Activated CD4-positive, CD25-positive, alpha-beta regulatory T cell treated with anti-CD3 and anti-CD28 coated beads, Interleukin-2, amount 50 U/mL, for 24 hours (primary cell): ENCODE data around the gene PHC1.

Experiments used
- ATAC-seq, 2 donors: fragments of 150-1000 bp; cut with Tn5 transposase; one replicate each; pipeline ENCODE4 v1.10.0; 2021; ENCODE audit warnings: mild to moderate bottlenecking in 1 of 2, moderate library complexity in 1 of 2

The PHC1 gene

DNA sequence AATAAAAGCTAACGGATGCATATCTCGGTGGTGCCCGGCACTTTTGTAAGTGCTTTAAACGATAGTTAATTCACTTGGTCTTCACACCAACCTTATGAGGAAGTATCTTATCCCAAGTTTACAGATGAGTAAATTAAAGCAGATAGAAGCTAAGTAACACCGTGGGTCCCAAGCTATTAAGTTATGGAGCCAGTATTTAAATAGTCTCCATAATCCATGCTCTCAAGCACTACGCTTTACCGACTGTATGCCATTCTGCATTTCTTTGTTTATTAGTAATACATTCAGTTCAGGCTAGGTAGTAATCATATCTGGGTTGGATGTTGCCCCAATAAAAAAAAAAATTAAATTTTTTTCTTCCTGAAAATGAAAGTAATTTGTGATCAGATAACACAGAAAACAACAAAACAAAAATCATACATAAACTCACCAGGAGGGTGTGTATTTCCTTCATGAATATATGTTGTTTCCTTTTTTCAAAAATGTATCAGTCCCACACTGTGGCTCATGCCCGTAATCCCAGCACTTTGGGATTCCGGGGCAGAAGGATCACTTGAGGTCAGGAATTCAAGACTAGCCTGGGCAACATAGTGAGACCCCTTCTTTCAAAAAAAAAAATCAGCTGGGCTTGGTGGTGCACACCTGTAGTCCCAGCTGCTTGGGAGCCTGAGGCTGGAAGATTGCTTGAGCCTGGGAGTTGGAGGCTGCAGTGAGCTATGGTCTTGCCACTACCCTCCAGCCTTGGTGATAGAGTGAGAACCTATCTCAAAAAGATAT lies 36.6 kb downstream of the PHC1 start:
- no peak for ATAC-seq

DNA sequence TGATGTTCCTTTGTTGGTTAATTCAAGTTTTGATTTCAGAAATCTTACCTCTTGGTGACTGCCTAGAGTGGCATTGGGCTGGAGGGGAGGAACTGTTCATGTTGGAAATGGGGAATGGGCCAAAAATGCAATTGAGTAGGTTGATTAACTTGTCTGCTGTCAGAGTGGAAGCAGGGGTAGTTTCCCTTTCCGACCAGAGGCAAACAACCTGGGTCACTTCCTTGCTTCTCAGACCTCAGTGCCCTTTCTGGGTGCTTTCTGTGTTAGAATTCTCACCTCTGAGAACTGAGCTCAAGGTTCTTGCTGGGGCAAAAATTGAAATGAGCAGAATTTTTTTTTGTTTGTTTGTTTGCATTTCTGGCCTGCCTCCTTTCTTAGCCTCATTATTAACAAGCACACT lies 37.4 kb downstream of the PHC1 start:
- no peak for ATAC-seq

DNA sequence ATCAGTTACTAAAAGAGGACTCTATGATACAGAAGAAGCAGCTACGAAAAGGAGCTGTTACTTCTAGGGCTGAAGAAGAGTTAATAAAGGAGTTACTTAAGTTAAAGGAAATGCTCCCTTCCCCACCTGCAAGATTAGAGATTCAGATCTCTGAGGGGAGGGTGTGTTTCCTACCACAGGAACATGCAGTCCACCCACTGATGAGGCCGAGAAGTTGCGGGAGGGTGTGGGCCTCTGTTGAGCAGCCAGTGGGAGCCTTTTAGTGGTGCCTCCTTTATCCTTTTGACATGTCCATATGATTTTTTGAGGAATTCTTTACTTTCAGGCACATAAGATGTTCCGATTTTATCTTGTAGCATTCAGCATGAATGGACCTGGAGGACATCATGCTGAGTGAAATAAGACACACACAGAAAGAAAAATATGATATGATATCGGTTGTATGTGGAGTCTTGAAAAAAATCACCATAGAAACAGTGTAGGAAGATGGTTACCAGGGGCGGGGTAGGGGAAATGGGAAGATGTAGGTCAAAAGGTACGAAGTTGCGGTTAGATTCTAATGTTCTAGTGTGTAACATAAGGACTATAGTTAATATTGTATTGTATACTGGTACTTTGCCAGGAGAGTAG lies 39.6 kb downstream of the PHC1 start:
- no peak for ATAC-seq

DNA sequence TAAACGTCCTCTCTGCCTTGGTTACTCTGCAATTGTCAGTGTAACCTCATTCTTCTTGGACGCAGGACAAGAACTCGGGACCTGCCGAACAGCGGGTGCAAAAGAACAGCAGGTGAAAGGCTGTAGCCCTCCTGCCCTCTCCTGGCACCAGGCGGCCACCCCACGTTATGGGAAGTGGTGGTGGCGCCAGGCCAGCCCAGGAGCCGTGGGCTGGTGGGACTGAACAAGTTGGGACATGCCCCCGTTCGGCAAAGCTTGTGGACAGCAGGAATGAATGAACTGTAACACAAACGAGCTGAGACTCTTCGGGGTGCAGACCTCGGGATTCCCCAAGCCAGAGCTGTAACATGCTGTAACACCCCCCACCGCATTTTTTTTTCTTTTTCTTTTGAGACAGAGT lies 41.8 kb downstream of the PHC1 start:
- no peak for ATAC-seq

DNA sequence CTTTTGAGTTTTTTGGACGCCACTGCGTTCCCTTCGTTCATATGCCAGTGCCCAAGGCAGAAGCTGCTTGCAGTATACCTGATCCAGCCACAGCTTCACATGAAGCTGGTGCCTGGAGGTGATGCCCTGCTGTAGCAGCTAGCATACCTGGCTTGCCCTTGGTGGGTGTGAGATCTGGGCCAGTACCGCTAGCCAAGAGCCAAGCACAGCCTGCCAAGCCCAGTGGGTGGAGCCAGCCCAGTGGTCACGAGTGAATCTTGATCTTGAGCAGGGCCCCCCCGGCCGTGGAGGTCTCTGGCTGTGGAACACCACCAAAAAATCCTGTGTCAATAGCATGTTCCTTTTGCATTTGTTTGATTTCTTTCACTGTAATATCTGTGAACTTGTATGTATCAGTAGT lies 42.5 kb downstream of the PHC1 start:
- no peak for ATAC-seq

DNA sequence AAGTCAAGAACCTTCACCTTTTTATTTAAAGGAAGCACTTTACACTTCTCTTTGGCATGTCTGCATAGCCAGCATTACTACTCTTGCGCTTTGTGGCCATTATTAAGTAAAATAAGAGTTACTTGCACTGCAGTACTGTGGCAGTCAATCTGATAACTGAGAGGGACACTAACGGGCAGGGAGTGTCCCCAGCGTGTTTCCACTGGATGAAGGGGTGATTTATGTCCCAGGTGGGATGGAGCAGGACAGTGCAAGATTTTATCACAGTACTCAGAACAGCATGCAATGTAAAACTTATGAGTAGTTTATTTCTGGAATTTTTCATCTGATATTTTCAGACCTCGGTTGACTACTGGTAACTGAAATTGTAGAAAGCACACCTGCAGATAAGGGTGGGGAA lies 43.3 kb downstream of the PHC1 start:
- ATAC-seq: no peak

DNA sequence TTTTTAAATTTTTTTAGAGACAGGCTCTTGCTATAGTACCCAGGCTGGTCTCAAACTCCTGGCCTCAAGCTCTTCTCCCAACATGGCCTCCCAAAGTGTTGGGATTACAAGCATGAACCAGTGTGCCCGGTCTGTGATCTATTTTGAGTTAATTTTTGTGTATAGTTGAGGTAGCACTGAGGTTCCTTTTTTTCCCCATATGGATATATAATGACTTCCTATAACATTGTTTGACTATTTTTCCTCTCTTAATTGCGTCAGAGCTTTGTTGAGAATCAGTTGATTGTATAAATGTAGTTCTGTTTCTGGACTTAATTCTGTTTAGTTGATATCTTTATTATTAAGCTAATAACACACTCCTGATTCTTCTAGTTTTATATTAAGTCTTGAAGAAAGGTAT lies 43.8 kb downstream of the PHC1 start:
- no peak for ATAC-seq

DNA sequence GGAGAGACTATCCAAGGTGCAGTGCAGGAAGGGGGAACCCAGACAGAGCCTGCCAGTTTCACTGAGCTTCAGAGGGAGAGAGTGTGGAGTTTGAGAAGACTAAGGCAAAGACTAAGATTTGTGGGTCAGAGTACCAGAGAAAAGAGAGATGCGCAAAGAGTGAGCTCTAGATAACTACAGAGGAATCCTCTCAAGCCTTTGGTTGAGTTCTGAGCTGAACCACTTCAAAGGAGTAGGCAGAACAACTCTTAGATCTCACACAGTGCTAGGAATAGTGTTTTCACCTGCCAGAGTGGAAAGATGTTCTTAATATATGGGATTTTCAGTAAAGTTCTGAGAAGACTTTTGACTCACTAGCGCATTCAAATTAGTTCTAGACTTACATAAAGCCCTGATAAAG lies 45.9 kb downstream of the PHC1 start:
- peak; percentile 41 to 49 for ATAC-seq

DNA sequence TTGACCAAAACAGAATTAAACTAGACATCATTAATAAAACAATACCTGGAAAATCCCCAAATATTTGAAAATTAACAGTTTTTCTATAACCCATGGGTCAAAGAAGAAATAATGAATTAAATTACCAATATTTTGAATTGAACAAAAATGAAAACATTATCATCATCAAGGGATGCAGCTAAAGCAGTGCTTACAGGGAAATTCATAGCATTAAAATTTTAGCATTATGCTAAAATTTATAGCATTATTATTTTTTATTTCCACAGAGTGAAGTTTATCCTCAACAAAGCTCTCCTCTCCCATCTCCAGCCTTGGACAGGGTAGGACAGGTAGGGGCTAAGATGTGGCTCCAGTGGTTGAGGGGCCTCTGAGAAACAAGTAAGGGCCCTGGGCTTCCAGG lies 54.5 kb downstream of the PHC1 start:
- ATAC-seq: no peak

DNA sequence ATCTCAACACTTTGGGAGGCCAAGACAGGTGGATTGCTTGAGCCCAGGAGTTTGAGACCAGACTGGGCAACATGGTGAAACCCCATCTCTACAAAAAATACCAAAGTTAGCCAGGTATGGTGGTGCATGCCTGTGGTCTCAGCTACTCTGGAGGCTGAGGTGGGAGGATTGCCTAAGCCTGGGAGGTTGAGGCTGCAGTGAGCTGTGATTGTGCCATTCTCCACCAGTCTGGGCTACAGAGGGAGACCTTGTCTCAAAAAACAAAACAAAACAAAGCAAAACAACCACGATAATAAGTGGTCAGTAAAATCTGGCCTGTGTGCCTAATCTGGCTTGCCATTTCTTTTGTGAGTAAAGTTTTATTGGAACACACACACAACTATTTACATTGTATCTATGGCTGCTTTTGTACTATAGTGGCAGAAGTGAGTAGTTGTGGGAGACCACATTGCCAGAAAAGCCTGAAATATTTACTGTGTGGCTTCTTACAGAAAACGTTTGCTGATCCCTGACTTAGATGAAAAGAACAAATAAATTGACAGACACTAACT lies 55.6 kb downstream of the PHC1 start:
- ATAC-seq: no peak

DNA sequence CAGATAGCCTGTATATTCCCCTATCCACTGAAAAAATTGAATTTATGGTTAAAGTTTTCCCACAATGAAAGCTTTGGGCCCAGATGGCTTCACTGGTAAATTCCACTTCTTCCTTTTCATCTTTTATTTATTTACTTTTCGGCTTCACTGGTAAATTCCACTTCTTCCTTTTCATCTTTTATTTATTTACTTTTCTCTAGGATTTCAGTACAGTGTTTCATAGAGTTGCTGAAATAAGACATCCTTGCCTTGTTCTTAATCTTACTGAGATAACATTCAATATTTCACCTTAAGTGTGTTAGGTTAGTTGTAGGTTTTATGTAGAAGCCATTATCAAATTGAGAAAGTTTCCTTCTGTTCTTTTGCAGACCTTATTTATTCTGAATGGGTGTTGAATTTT lies 56.1 kb downstream of the PHC1 start:
- ATAC-seq: no peak

DNA sequence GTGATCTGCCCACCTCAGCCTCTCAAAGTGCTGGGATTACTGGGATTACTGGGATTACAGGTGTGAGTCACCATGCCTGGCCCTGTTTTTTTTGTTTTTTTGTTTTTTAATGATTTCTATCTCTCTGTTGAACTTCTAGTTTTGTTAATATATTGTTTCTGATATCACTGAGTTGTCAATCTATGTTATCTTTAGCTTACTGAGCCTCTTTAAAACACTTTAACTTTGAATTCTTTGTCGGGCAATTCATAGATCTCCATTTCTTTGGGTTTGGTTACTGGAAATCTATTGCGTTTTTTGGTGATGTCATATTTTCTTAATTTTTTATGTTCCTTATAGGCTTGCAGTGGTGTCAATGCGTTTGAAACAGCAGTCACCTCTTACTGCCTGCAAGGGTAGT lies 65.8 kb downstream of the PHC1 start:
- ATAC-seq: no peak

DNA sequence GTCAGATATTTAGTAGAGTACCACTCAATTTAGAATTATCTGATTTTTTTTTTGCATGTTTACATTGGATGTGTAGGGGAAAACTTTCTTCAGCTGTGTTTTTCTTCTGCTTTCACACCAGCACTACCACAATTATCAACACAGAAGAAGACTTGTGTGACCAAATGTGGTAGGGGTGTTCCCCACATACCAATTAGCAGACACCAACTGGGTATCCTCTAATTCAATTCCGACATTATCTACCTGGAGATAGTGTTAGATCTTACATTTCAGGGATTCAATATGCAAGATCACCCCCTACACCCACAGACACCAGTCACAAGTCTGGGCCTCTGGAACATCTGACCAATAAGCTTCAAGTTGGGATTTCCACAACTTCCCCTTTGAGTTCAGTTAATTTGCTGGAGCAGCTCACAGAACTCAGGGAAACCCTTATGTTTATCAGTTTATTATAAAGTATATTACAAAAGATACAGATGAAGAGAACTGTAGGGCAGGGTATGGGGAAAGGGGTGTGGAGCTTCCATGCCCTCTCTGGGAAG lies 71.0 kb downstream of the PHC1 start:
- no peak for ATAC-seq

DNA sequence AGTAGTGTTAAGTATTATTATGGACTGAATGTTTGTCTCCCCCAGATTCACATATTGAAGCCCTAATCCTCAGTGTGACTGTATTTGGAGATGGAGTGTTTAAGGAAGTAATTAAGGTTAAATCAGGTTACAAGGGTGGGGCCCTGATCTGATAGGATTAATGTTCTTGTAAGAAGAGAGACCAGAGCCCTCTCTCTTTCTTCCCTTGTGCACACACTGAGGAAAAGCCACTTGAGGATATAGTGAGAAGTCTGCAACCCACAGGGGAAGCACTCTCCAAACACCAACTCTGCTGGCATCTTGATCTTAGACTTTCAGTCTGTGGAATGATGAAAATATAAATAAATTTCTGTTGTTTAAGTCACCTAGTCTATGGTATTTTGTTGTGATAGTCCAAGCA lies 72.9 kb downstream of the PHC1 start:
- no peak for ATAC-seq

DNA sequence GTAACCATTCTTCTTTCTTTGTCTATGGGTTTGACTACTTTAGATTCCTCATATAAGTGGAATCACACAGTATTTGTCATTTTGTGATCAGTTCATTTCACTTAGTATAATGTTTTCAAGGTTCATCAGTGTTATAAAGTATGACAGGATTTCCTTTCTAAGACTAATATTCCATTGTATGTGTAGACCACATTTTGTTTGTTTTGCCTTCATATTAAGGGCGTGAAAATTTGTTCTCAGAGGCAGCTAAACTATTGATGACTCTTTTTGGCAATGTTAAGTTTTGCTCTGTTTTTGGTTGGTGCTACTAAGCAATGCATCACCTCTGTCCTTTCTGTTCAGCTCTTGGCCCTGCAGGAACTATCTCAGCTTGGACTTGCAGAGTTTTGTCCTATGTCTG lies 73.4 kb downstream of the PHC1 start:
- ATAC-seq: no peak

DNA sequence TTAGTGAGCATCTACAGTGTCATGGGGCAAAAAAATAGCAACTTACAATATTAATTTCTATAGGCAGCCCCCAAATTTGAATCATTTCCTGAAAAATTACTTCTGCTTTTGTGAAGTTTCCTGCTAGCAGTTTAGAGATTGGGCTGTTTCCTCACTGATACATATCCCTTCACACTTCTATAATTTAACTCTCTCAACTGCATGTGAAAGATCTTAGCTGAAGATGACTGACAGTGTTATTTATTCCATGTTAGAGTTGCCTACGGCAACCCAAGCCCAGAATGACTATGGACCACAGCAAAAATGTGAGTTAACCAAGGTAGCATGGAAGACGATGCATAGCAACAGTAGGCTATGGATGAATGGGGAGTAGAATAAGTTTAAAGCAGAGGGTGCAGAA lies 75.1 kb downstream of the PHC1 start, which contains the start of gene KLRG1:
Gene KLRG1, plus strand, starts transcription at position 134 of the 400 bp plus-strand sequence. Its CDS starts 90 bp downstream, at position 224.
- ATAC-seq: peak; percentile 61 to 77
